SU-DHL-6 (cell line): ENCODE measurements around the gene HTR4.

Experiments used
- H2AFZ ChIP-seq: fragments of 200-600 bp; sonication (generic); 2 replicates; pipeline ENCODE4 v1.6.1; 2014; ENCODE audit warnings: low read depth, mild to moderate bottlenecking, moderate library complexity, mixed read lengths, antibody characterized with exemption, low read length; ENCODE audit not compliant: severe bottlenecking
- H3F3A ChIP-seq: fragments of 200-600 bp; shearing (Covaris generic); 2 replicates; pipeline ENCODE4 v1.6.0; 2016; ENCODE audit warnings: antibody characterized with exemption, mild to moderate bottlenecking; ENCODE audit not compliant: insufficient read depth
- H3K27ac ChIP-seq: fragments of 200-600 bp; sonication (generic); 2 replicates; pipeline ENCODE4 v1.5.1; 2016; ENCODE audit warnings: low read depth, mild to moderate bottlenecking, low read length, moderate library complexity, mixed read lengths
- H3K27me3 ChIP-seq: fragments of 200-600 bp; sonication (generic), shearing (Covaris generic); 2 replicates; pipeline ENCODE4 v1.6.0; 2014; ENCODE audit warnings: mild to moderate bottlenecking, low read length
- H3K36me3 ChIP-seq: fragments of 200-600 bp; sonication (generic); 2 replicates; pipeline ENCODE4 v1.6.1; 2014; ENCODE audit warnings: mild to moderate bottlenecking, low read length, mixed read lengths
- H3K4me2 ChIP-seq: fragments of 300-600, 200-600 bp; shearing (Covaris generic), sonication (generic); 2 replicates; pipeline ENCODE4 v1.6.0; 2014; ENCODE audit warnings: low read length, low read depth, mild to moderate bottlenecking; ENCODE audit not compliant: poor library complexity, severe bottlenecking
- H3K4me3 ChIP-seq: fragments of 200-600 bp; sonication (generic); 2 replicates; pipeline ENCODE4 v1.5.1; 2014; ENCODE audit warnings: antibody characterized with exemption, low read length, mild to moderate bottlenecking, mixed read lengths; ENCODE audit not compliant: insufficient read depth, poor library complexity, severe bottlenecking
- H3K79me2 ChIP-seq: fragments of 200-600 bp; sonication (generic); 2 replicates; pipeline ENCODE4 v1.6.1; 2014; ENCODE audit warnings: mild to moderate bottlenecking, low read length, moderate library complexity; ENCODE audit not compliant: insufficient read depth
- H3K9ac ChIP-seq: fragments of 200-600 bp; sonication (generic); 2 replicates; pipeline ENCODE4 v1.7.0; 2014; ENCODE audit warnings: mild to moderate bottlenecking, low read length
- H3K9me2 ChIP-seq: fragments of 200-600 bp; sonication (generic); replicated peaks from 2 replicates; pipeline ENCODE4 v1.6.1; 2014; ENCODE audit warnings: low read length; ENCODE audit not compliant: insufficient read depth
- H3K9me3 ChIP-seq: fragments of 200-600 bp; sonication (generic); 2 replicates; pipeline ENCODE4 v1.6.1; 2014; ENCODE audit warnings: low read length, mixed read lengths; ENCODE audit not compliant: insufficient read depth
- H4K20me1 ChIP-seq: fragments of 200-600 bp; sonication (generic); 2 replicates; pipeline ENCODE4 v1.6.1; 2014; ENCODE audit warnings: low read depth, mild to moderate bottlenecking, antibody characterized with exemption, low read length, moderate library complexity, mixed read lengths
- EZH2phosphoT487 ChIP-seq: fragments of 200-600 bp; sonication (generic), shearing (Covaris generic); conservative IDR thresholded peaks from 2 replicates; pipeline ENCODE4 v1.6.1; 2018; ENCODE audit warnings: mild to moderate bottlenecking, antibody characterized with exemption, low read length, moderate library complexity, mixed read lengths
- TF ChIP-seq, protein P1 (sequence below): fragments of 200-600 bp; sonication (generic); IDR thresholded peaks from one replicate; pipeline ENCODE4 v1.5.1; 2017; ENCODE audit warnings: antibody characterized with exemption, mild to moderate bottlenecking, low read length, moderate library complexity; ENCODE audit not compliant: insufficient read depth, poor library complexity, severe bottlenecking

HTR4 gene

GRCh38 chr5:148586796-148587195, 67.5 kb downstream of the HTR4 start:
- Histone ChIP-seq H3K4me2 (no peak overlapping the region), H3K9me2 (no peaks in the 10 kb centered on the region), H3K27me3 (no peaks in the 10 kb centered on the region), H3K27ac (no peak overlapping the region), H4K20me1 (no peaks in the 10 kb centered on the region), H3K9ac (no peak overlapping the region), H3F3A (no peaks in the 10 kb centered on the region), H3K36me3 (no peaks in the 10 kb centered on the region), H2AFZ (no peak overlapping the region), H3K9me3 (no peaks in the 10 kb centered on the region), H3K4me3 (no peak overlapping the region), H3K79me2 (no peaks in the 10 kb centered on the region)
- TF ChIP-seq EZH2phosphoT487 = no peak
- TF ChIP-seq, protein P1, sequence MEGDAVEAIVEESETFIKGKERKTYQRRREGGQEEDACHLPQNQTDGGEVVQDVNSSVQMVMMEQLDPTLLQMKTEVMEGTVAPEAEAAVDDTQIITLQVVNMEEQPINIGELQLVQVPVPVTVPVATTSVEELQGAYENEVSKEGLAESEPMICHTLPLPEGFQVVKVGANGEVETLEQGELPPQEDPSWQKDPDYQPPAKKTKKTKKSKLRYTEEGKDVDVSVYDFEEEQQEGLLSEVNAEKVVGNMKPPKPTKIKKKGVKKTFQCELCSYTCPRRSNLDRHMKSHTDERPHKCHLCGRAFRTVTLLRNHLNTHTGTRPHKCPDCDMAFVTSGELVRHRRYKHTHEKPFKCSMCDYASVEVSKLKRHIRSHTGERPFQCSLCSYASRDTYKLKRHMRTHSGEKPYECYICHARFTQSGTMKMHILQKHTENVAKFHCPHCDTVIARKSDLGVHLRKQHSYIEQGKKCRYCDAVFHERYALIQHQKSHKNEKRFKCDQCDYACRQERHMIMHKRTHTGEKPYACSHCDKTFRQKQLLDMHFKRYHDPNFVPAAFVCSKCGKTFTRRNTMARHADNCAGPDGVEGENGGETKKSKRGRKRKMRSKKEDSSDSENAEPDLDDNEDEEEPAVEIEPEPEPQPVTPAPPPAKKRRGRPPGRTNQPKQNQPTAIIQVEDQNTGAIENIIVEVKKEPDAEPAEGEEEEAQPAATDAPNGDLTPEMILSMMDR = no peak

DNA sequence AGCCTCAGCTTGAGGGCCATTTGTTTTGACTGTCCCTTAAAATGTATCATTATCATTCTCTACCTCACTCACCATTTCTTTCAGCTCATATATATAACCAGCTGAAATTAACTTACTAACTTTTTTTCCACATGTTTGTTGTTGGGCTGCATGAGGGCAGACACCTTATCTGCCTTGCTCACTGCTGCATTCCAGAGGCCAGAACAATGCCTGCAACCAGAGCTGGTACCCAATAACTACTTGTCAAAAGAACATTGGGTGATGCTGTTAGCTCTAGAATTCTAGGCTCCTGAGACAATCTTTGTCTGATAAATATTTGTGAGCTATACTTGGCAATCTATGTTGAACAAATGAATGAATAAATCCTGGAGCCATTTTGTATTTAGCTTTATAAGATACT, 68.3 kb downstream of the HTR4 start:
- Histone ChIP-seq H2AFZ (no peak overlapping the region), H3K79me2 (no peaks in the 10 kb centered on the region)

GRCh38 chr5:148584103-148584502, 70.2 kb downstream of the HTR4 start:
- Histone ChIP-seq H3K4me3 (no peak overlapping the region), H3K9me2 (no peaks in the 10 kb centered on the region)

More for the DNA sequence above, 68.3 kb downstream of the HTR4 start:
- Histone ChIP-seq H3K9me3 (no peaks in the 10 kb centered on the region), H3K4me3 (no peak overlapping the region), H3F3A (no peaks in the 10 kb centered on the region), H3K9me2 (no peaks in the 10 kb centered on the region), H3K27ac (no peak overlapping the region), H4K20me1 (no peaks in the 10 kb centered on the region), H3K4me2 (no peak overlapping the region), H3K27me3 (no peaks in the 10 kb centered on the region), H3K9ac (no peak overlapping the region), H3K36me3 (no peaks in the 10 kb centered on the region)
- no peak for TF ChIP-seq EZH2phosphoT487
- TF ChIP-seq, protein P1 = no peak

More at GRCh38 chr5:148584103-148584502, 70.2 kb downstream of the HTR4 start:
- Histone ChIP-seq H3K9ac (no peak overlapping the region), H3K27me3 (no peaks in the 10 kb centered on the region), H2AFZ (no peak overlapping the region), H4K20me1 (no peaks in the 10 kb centered on the region), H3K36me3 (no peaks in the 10 kb centered on the region), H3K27ac (no peak overlapping the region), H3F3A (no peaks in the 10 kb centered on the region), H3K4me2 (no peak overlapping the region), H3K9me3 (no peaks in the 10 kb centered on the region), H3K79me2 (no peaks in the 10 kb centered on the region)
- TF ChIP-seq EZH2phosphoT487 = no peak
- TF ChIP-seq, protein P1 = no peak
